Body of pancreas (tissue), 4 donors: ENCODE results near the gene SNAPC4. TPM values are rescaled to one million over a fixed set of nuclear protein-coding genes. Genes with fewer than 3 reads are reported as not detected.
"Not testable (repeated sequence)": the region's sequence is repeated elsewhere in the genome, so short reads cannot be mapped to it uniquely, and the experiment has no call there.

ENCODE experiments used
- ATAC-seq: fragments of 150-250 bp; one replicate; pipeline ENCODE4 v1.9.1; 2016
- DNase-seq, 4 donors: peaks; one replicate each; pipeline ENCODE4 v3.0.0-alpha.2; 2019
- H3K27ac ChIP-seq, 4 donors: fragments of 200-600 bp; sonication (generic); 1 replicate in 3 of 4; 2 replicates in 1 of 4; pipeline versions ENCODE4 v1.5.1 to v1.6.1; 2016 to 2019; ENCODE audit warnings: mild to moderate bottlenecking in 1 of 4, mixed read lengths in 1 of 4, moderate library complexity in 1 of 4
- H3K27me3 ChIP-seq, 2 donors: fragments of 200-600 bp; sonication (generic); one replicate each; pipeline ENCODE4 v1.6.0; 2016; ENCODE audit warnings: mild to moderate bottlenecking in 1 of 2
- H3K36me3 ChIP-seq, 2 donors: fragments of 200-600 bp; sonication (generic); replicated peaks in 1 of 2; 2 replicates each; pipeline ENCODE4 v1.5.1; 2016; ENCODE audit warnings: low read depth in 2 of 2; ENCODE audit not compliant: insufficient read depth in 1 of 2
- H3K4me1 ChIP-seq: fragments of 200-600 bp; sonication (generic); one replicate; pipeline ENCODE4 v1.6.0; 2016
- H3K4me3 ChIP-seq, 2 donors: fragments of 200-600 bp; sonication (generic); 1 replicate in 1 of 2; 2 replicates in 1 of 2; pipeline ENCODE4 v1.5.1; 2016 to 2019
- H3K9me3 ChIP-seq, 3 donors: fragments of 200-600 bp; sonication (generic); 1 replicate in 2 of 3; 2 replicates in 1 of 3; pipeline ENCODE4 v1.5.1; 2016
- CTCF ChIP-seq, 7 experiments: fragments of 450-650 bp in 4 of 7; fragments of 200-600 bp in 3 of 7; sonication (generic) in 3 of 7; IDR thresholded peaks; one replicate each; pipeline ENCODE4 v1.5.1; 2016 to 2019; ENCODE audit warnings: antibody characterized with exemption in 7 of 7
- POLR2A ChIP-seq, 3 donors: fragments of 450-650 bp; IDR thresholded peaks; one replicate each; pipeline ENCODE4 v1.6.1; 2016; ENCODE audit warnings: antibody characterized with exemption in 3 of 3, mild to moderate bottlenecking in 2 of 3
- WGBS, 2 donors: methylation state at CpG; one replicate each; pipeline ENCODE4 v1.1.5; 2017; 5-methylcytosine and 5-hydroxymethylcytosine counted together
- intact Hi-C: fragments of 100-400 bp; cut with DNase I; formaldehyde crosslinking; loops from one replicate; pipeline ENCODE4 v1.15.1; 2023
- total RNA-seq, 2 donors: library from RNA; depleted of rRNA; stranded (reverse); fragments of >200 nt; gene quantifications; one replicate each; pipeline ENCODE4 v1.1.0, GENCODE V29; 2016

SNAPC4 gene
- total RNA-seq, 2 donors from 2014 or later = 8.8 to 19.1 TPM

GRCh38 chr9:136430588-136431234, 30.7 kb upstream of the SNAPC4 start:
- H3K9me3 ChIP-seq = no peaks in the 10 kb centered on the region
- TF ChIP-seq POLR2A (IDR thresholded peaks at IDR 0.05) (no peak), CTCF (IDR thresholded peaks at IDR 0.05) (no peak)
- intact Hi-C loops = no loop called here
- DNase-seq (no peak), ATAC-seq (no peak)
- 92% methylated on average over 16 to 25 of the region's 29 CpGs for WGBS, 2 donors
- H3K27me3 ChIP-seq = no peaks in the 10 kb centered on the region
- H3K36me3 ChIP-seq = no peaks in the 10 kb centered on the region
- no peaks in the 10 kb centered on the region for H3K4me1 ChIP-seq
- no peak overlapping the region for H3K27ac ChIP-seq
- no peak overlapping the region for H3K4me3 ChIP-seq

GRCh38 chr9:136429683-136430491, 29.9 kb upstream of the SNAPC4 start:
- intact Hi-C loops = no loop called here
- H3K27me3 ChIP-seq = no peaks in the 10 kb centered on the region
- peaks cover 0 to under 1% of the 10 kb centered on the region in 2 donors for H3K36me3 ChIP-seq
- 84 to 86% methylated on average over 24 to 32 of the region's 32 CpGs for WGBS, 2 donors
- no peak for TF ChIP-seq CTCF (IDR thresholded peaks at IDR 0.05)
- no peak for TF ChIP-seq POLR2A (IDR thresholded peaks at IDR 0.05)
- ATAC-seq (no peak), DNase-seq (no peak)
- H3K4me1 ChIP-seq = no peaks in the 10 kb centered on the region
- no peak overlapping the region for H3K27ac ChIP-seq
- no peak overlapping the region for H3K4me3 ChIP-seq
- H3K9me3 ChIP-seq = no peaks in the 10 kb centered on the region

GRCh38 chr9:136429075-136429628, 29.2 kb upstream of the SNAPC4 start:
- TF ChIP-seq POLR2A (IDR thresholded peaks at IDR 0.05) (no peak), CTCF (IDR thresholded peaks at IDR 0.05) (no peak)
- DNase-seq (no peak), ATAC-seq (no peak)
- peaks cover 0 to 5% of the 10 kb centered on the region in 2 donors for H3K36me3 ChIP-seq
- H3K27me3 ChIP-seq = no peaks in the 10 kb centered on the region
- WGBS, 2 donors = 88 to 90% methylated on average over 16 to 21 of the region's 21 CpGs
- no peak overlapping the region for H3K27ac ChIP-seq
- no peaks in the 10 kb centered on the region for H3K4me1 ChIP-seq
- H3K4me3 ChIP-seq = no peak overlapping the region
- intact Hi-C loops = no loop called here
- H3K9me3 ChIP-seq = no peaks in the 10 kb centered on the region

- Histone ChIP-seq H3K27ac (no peak overlapping the region), H3K36me3 (peaks cover 0 to 16% of the 10 kb centered on the region in 2 donors), H3K9me3 (no peaks in the 10 kb centered on the region), H3K27me3 (no peaks in the 10 kb centered on the region), H3K4me3 (no peak overlapping the region), H3K4me1 (no peaks in the 10 kb centered on the region)
- DNase-seq = no peak
- WGBS, 2 donors = 88 to 93% methylated on average over 12 of the region's 12 CpGs
- intact Hi-C loops = no loop called here
- TF ChIP-seq POLR2A (IDR thresholded peaks at IDR 0.05) (no peak), CTCF (IDR thresholded peaks at IDR 0.05) (no peak)
- ATAC-seq = no peak
These were observed 26.8 kb upstream of the SNAPC4 start for GRCh38 chr9:136426787-136427186.

- H3K4me1 ChIP-seq, ATAC-seq, H3K27ac ChIP-seq, H3K4me3 ChIP-seq, intact Hi-C loops, H3K27me3 ChIP-seq, H3K9me3 ChIP-seq, DNase-seq: not testable (repeated sequence)
- H3K36me3 ChIP-seq = peaks cover 0 to 21% of the 10 kb centered on the region in 2 donors
- WGBS, 2 donors = 80 to 85% methylated on average over 6 to 7 of the region's 7 CpGs
These were observed 25.4 kb upstream of the SNAPC4 start for GRCh38 chr9:136425367-136425766.
